ENCODE results near the gene KHK.

Gene KHK

DNA sequence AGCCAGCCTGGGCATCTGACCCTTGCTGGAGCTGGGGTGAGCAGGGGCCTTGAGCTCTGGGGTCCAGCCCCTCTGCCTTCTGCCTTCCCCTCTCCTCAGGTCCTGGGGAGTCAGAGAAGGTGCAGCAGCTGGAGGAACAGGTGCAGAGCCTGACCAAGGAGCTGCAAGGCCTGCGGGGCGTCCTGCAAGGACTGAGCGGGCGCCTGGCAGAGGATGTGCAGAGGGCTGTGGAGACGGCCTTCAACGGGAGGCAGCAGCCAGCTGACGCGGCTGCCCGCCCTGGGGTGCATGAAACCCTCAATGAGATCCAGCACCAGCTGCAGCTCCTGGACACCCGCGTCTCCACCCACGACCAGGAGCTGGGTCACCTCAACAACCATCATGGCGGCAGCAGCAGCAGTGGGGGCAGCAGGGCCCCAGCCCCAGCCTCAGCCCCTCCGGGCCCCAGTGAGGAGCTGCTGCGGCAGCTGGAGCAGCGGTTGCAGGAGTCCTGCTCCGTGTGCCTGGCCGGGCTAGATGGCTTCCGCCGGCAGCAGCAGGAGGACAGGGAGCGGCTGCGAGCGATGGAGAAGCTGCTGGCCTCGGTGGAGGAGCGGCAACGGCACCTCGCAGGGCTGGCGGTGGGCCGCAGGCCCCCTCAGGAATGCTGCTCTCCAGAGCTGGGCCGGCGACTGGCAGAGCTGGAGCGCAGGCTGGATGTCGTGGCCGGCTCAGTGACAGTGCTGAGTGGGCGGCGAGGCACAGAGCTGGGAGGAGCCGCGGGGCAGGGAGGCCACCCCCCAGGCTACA, 4.4 kb upstream of the KHK start:
- TF ChIP-seq, protein P1, sequence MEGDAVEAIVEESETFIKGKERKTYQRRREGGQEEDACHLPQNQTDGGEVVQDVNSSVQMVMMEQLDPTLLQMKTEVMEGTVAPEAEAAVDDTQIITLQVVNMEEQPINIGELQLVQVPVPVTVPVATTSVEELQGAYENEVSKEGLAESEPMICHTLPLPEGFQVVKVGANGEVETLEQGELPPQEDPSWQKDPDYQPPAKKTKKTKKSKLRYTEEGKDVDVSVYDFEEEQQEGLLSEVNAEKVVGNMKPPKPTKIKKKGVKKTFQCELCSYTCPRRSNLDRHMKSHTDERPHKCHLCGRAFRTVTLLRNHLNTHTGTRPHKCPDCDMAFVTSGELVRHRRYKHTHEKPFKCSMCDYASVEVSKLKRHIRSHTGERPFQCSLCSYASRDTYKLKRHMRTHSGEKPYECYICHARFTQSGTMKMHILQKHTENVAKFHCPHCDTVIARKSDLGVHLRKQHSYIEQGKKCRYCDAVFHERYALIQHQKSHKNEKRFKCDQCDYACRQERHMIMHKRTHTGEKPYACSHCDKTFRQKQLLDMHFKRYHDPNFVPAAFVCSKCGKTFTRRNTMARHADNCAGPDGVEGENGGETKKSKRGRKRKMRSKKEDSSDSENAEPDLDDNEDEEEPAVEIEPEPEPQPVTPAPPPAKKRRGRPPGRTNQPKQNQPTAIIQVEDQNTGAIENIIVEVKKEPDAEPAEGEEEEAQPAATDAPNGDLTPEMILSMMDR (IDR thresholded peaks at IDR 0.05; ENCODE audit: insufficient read depth, low read depth, low read length, missing control alignments), result no peak
- DNase-seq (ENCODE audit: low read depth), result no peak
- H3K4me3 ChIP-seq (ENCODE audit: low read length), result no peak overlapping the region

DNA sequence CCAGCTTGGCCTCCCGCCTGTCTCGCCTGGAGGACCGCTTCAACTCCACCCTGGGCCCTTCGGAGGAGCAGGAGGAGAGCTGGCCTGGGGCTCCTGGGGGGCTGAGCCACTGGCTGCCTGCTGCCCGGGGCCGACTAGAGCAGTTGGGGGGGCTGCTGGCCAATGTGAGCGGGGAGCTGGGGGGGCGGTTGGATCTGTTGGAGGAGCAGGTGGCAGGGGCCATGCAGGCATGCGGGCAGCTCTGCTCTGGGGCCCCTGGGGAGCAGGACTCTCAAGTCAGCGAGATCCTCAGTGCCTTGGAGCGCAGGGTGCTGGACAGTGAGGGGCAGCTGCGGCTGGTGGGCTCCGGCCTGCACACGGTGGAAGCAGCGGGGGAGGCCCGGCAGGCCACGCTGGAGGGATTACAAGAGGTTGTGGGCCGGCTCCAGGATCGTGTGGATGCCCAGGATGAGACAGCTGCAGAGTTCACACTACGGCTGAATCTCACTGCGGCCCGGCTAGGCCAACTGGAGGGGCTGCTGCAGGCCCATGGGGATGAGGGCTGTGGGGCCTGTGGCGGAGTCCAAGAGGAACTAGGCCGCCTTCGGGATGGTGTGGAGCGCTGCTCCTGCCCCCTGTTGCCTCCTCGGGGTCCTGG, 3.7 kb upstream of the KHK start:
- no peak overlapping the region for H3K4me3 ChIP-seq (ENCODE audit: low read length)
- TF ChIP-seq, protein P1 (IDR thresholded peaks at IDR 0.05; ENCODE audit: insufficient read depth, low read depth, low read length, missing control alignments), result no peak
- DNase-seq (ENCODE audit: low read depth), result no peak

DNA sequence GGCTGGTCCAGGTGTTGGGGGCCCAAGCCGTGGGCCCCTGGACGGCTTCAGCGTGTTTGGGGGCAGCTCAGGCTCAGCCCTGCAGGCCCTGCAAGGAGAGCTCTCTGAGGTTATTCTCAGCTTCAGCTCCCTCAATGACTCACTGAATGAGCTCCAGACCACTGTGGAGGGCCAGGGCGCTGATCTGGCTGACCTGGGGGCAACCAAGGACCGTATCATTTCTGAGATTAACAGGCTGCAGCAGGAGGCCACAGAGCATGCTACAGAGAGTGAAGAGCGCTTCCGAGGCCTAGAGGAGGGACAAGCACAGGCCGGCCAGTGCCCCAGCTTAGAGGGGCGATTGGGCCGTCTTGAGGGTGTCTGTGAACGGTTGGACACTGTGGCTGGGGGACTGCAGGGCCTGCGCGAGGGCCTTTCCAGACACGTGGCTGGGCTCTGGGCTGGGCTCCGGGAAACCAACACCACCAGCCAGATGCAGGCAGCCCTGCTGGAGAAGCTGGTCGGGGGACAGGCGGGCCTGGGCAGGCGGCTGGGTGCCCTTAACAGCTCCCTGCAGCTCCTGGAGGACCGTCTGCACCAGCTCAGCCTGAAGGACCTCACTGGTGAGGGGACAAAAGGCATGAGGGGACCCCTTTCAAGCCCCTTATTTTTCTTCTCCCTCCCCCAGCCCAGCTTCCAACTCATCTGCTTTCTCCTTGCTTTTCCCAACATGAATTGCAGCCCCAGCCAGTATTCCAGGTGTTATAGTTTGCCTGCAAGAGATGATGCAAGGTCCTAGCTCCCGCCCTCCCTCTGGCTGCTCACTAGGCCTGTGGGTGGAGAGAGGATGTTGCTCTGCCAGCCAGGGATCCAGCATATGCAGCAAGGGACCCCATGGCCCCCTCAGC, 2.9 kb upstream of the KHK start:
- H3K4me3 ChIP-seq (ENCODE audit: low read length), result no peak overlapping the region
- peak; percentile 66 for DNase-seq (ENCODE audit: low read depth)
- TF ChIP-seq, protein P1 (IDR thresholded peaks at IDR 0.05; ENCODE audit: insufficient read depth, low read depth, low read length, missing control alignments), result no peak

- TF ChIP-seq, protein P1 (IDR thresholded peaks at IDR 0.05; ENCODE audit: insufficient read depth, low read depth, low read length, missing control alignments), result no peak
- DNase-seq (ENCODE audit: low read depth), result no peak
- no peak overlapping the region for H3K4me3 ChIP-seq (ENCODE audit: low read length)
These were observed 2.1 kb upstream of the KHK start for GRCh38 chr2:27084297-27085061.

GRCh38 chr2:27085062-27085672, 1.4 kb upstream of the KHK start:
- no peak for DNase-seq (ENCODE audit: low read depth)
- TF ChIP-seq, protein P1 (IDR thresholded peaks at IDR 0.05; ENCODE audit: insufficient read depth, low read depth, low read length, missing control alignments), result no peak
- peak overlapping the region; percentile 57 for H3K4me3 ChIP-seq (ENCODE audit: low read length)

GRCh38 chr2:27085673-27086089, 891 bp upstream of the KHK start:
- peak; percentile 55 for DNase-seq (ENCODE audit: low read depth)
- peak overlapping the region; percentile 57 for H3K4me3 ChIP-seq (ENCODE audit: low read length)
- TF ChIP-seq, protein P1 (IDR thresholded peaks at IDR 0.05; ENCODE audit: insufficient read depth, low read depth, low read length, missing control alignments), result no peak
